GM04504 (cell line): ENCODE results near the gene DCTN2.
"Not testable (repeated sequence)": the region's sequence is repeated elsewhere in the genome, so short reads cannot be mapped to it uniquely, and the experiment has no call there.

Experiments used
- DNase-seq: peaks from one replicate; pipeline ENCODE4 v3.0.0-alpha.2; 2012; ENCODE audit warnings: low read depth

Gene DCTN2

DNA sequence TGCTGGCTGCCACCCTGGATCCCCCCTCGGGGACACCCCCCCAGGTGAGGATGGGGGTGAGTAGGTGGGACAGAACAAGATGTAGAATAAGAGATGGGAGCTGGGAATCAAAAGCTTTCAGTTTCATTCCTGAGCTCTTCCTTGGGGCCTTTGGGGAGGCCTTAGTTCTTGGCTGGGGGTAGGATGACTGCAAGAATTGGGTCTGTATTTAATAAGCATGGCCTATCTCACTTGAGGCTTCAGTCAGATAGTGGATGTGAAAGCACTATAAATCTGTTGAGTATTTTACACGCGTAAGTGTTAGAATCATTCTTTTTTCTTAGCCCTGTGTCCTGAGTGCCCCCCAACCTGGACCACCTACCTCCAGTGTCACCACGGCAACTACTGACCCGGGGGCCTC lies 19.8 kb downstream of the DCTN2 start:
- no peak for DNase-seq

DNA sequence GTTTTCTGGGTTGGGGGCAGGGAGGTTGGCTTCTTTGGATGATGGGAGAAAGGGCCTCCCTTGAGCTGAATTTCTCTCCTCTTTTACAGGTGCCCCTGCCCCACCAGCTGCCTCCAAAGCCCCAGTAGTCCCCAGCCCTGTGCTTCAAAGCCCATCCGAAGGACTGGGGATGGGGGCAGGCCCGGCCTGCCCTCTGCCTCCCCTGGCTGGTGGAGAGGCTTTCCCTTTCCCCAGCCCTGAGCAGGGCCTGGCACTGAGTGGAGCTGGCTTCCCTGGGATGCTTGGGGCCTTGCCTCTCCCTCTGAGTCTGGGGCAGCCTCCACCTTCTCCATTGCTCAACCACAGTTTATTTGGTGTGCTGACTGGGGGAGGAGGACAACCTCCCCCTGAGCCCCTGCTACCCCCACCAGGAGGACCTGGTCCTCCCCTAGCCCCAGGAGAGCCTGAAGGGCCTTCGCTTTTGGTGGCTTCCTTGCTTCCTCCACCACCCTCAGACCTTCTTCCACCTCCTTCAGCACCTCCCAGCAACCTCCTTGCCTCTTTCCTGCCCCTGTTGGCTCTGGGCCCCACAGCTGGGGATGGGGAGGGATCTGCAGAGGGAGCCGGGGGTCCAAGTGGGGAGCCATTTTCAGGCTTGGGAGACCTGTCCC lies 20.4 kb downstream of the DCTN2 start:
- DNase-seq = no peak

DNA sequence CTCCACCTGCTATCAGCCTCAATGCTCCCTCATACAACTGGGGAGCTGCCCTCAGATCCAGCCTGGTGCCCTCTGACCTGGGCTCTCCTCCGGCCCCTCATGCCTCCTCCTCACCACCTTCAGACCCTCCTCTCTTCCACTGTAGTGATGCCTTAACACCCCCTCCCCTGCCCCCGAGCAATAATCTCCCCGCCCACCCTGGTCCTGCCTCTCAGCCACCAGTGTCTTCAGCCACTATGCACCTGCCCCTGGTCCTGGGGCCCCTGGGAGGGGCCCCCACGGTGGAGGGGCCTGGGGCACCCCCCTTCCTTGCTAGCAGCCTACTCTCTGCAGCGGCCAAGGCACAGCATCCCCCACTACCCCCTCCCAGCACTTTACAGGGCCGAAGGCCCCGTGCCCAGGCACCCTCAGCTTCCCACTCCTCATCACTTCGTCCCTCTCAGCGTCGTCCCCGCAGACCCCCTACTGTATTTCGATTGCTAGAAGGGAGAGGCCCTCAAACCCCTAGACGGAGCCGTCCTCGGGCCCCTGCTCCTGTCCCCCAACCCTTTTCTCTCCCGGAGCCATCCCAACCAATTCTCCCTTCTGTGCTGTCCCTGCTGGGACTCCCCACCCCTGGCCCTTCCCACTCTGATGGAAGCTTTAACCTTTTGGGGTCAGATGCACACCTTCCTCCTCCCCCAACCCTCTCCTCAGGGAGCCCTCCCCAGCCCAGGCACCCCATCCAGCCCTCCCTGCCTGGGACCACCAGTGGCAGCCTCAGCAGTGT lies 21.2 kb downstream of the DCTN2 start:
- no peak for DNase-seq

DNA sequence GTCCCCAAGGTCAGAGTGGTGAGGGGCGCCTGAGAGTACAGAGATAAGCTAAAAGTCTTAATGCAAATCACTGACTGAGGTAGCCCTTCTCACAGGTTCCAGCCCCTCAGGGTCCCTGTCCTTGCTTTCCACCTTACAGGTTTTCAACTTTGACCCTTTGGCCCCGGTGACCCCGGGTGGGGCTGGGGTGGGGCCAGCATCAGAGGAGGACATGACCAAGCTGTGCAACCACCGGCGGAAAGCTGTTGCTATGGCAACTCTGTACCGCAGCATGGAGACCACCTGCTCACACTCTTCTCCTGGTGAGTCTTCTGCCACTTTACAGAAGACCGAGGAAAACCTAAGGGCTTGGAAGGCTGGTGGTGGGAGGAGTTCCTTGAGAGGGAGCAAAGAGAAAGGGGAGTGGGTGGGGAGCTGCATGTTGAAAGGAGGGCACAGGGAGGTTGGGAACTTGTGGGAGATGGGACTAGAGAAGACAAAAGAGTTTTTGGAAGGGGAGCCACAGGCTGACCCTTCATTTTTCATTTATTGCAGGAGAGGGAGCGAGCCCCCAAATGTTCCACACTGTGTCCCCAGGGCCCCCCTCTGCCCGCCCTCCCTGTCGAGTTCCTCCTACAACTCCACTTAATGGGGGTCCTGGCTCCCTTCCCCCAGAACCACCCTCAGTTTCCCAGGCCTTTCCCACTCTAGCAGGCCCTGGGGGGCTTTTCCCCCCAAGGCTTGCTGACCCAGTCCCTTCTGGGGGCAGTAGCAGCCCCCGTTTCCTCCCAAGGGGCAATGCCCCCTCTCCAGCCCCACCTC lies 22.0 kb downstream of the DCTN2 start:
- no peak for DNase-seq

DNA sequence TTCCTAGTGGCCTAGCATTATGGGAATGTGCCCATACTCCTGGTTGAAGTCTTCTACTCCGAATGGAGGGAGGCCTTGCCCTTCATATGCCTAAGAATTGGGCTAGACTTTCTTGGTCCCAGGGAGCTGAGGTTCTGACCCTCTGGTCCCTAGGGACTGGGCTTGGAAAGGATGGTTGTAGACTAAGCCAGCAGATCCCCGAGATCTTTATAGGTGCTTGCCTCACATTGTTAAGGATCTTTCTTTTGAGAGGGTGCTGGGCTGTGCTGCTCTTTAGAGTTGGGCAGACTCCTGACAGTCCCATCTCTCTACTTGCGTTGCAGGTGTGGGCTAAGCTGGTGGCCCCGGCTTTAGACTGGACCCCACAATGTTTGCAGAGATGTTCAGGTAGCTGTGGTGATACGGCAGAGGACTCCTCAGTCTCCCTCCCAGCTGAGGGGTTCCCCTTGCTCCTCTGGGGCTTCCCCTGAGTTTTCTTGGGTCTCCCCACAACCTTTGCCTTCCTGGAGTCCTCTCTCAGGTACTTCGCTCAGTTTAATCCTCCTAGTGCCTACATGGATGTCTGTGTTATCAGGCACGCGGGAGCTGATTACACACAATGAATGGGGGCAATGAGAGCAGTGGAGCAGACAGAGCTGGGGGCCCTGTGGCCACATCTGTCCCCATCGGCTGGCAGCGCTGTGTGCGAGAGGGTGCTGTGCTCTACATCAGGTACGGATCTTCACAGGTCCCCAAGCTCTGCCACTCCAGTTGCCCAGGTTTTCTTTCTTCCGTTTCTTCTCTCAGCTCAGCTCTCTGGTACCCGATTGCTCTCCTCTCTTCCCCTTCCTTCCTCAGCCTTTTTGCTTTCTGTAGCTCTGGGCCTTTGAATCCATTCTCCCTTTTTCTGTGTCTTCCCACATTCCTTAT lies 23.0 kb downstream of the DCTN2 start:
- no peak for DNase-seq

DNA sequence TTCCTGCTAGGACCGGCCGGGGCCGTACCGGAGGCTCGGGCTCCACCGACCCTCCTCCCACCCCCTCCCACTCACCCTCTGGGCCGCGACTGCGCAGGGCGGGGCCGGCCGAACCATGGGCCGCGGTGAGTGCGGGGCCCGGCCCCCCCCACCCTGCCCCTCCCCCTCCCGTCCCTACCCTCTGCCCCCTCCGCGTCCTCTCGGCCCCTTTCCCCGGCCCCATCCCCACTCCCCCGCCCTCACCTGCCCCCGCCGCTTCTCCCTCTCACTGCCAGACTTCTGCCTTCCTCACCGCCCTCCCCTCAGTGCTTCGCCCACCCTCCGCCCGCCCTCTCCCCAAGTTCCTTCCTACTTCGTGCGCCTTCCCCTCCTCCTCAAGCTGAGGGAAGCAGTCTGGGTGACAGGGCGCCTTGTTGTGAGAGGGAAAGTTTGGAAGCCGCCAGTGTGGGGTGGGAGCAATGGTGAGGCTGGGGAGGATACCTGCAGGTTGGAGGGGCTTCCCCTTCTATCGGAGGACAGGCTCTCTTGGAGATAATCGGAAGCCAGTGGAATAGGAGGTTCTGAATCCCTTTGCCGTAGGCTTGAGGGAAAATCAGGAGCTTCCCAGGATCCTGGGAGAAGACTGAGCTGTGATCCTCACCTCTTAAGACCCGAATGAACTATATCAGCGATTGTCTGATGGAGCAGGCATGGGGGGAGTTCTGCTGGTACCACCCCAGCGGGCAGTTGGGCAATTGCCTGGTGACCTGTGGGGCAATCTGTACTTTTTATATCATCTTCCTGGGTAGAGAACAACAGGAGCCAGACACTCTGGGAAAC lies 23.9 kb downstream of the DCTN2 start:
- no peak for DNase-seq

DNA sequence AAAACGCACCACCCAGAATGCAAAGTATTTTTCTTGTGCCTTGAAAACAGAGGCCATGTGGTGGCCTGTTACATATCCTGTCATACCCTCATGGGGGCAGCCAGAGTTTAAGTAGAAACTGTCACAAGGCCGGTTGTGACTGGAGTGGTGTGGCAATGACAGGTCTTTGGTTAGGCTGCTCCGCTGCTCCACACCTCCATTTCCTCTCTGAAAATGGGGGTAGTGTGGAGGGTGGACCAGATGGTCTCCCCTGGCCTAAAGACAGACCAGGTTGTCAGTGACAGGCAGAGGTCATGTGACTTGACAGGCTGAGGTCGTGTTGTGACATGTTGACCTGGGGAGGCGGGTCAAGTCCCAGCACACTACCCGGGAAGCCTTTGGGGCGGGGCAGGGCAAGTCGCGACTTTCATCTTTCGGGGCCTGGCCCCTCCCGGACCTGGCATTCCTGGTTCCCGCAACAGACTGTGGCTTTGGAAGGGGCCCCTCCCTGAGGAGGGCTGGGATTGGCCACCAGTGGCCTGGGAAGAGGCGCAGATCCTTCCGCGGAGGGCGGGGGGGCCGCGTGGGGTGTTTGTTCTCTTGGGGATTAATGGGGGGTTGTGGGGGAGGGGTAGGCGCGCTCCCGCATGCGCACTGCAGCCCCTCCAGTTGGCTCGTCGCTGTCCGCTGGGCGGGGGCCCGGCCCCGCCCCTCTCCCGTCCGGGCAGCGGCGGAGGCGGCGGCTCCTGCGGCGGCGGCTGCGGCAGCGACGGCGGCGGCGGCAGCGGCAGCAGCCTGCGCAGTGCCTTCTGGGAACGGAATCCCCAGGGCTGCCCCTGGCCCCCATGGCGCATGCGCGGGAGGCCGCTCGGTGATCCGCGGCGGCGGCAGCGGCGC lies 24.7 kb downstream of the DCTN2 start, which contains the start of gene MBD6:
MBD6 (plus strand) TSS at position 814 of the 876 bp plus-strand sequence. CDS start 1,480 bp downstream, outside the sequence.
- DNase-seq = peak; percentile 91

DNA sequence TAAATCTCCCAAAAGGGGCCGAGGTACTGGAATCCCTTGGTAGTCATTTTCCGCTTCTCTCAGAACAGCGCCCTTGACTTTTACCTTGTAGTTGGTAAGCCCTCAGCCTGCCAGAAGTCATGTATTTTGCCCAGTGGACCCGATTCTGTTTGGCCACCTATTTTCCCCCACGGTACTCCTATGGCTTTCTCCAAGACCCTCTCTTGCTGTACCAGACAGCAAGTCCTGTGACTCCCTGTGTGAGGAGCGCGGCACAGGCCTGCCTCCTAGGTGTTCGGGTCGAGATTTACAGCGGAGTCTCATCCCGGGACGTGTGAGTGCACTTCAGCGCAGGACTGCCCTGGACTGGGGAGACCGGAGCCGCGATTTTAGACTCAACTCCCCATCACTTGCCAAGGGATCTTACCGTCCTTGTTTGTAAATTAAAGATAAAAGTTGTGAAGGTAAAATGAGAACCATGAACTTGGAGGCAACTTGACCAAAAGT lies 25.4 kb downstream of the DCTN2 start:
- no peak for DNase-seq

DNA sequence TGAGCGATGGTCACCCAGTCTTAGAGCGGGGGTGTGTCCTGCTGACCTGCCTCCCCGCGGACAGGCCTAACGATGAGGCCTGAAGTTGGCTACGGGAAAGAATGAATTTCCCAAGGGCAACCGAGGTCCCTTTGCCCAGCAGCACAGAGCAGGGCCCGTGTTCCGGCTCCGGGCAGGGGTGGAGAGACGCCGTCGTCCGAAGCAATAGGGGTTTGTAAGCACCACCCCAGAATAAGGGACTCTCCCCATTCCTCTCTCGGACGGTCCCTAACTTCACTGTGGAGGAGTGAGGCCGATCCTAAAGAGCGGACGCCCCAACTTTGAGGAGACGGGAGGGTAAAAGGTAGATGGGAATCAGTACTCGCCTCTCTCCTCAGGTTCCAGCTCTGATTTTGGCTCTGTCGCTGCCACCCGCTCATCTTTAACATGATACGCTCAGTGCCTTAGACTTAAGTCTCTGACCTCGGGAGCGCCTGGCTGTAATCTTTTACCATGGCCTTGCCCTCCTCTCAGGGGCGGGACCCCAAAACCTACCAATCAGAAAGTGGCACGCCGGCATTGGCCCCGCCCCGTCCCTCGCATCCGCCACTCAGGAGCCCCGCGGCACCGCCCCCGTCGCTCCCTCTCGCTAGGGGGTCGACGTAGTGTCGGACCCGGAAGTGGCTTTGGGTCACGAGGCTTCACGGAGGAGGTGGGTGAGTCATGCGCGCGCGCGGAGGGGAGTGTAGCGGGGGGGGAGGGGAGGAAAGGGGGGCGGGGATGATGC lies 26.8 kb downstream of the DCTN2 start, which contains the start of gene DDIT3:
DDIT3 (minus strand) TSS at position 462 of the 766 bp plus-strand sequence. CDS start 3,108 bp downstream, outside the sequence.
- DNase-seq = peak; percentile 98

DNA sequence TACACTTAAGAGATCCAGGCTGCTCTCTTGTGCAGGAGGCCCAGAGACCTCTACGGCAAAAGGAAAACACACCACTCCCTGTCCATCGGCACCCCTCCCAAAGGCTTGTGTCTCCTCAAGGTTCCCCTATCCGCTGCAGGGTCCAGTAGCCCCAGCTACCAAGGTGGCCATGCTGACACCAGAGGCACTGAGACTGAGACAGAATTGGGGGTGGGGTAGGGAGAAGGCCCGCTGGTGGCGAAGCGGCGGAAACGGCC lies 27.3 kb downstream of the DCTN2 start:
- no peak for DNase-seq

DNA sequence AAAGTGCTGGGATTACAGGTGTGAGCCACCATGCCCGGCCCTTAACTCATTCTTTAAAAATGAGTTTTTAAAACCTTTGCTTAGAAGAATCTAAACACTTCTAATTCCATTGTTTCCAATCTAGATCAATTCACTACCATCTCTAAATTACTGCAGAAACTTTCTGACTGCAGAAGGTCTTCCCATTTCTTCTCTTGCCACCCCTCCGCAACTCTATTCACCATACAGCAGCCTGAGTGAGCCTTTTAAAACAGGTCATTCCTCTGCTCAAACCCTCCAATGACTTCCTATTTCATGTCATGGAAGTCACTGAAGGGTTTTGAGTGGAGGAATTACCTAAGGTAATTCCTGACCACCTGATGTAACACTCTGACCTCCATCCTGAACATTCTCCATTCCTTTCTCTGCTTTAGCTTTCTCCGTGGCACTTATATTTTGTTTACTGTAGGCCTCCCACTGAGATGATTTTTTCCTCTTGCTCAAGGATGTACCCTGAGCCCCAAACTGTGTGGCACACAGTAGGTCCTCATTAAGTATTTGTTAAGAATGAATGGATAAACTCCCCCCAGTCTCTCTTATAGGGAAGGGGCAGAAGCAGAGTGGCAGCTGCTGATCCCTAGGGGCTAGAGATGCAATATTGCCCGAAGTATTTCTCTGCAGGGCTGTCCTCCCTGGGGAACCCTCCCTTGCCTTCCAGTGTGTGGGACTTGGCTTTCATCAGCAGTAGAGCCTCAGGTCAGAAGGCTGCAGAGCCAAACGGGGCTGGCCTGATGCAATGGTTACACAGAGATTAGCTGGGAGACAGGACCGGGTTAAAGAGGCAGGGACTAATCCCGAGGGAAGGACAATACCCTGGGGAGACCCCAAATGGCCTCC lies 27.8 kb downstream of the DCTN2 start:
- no peak for DNase-seq

DNA sequence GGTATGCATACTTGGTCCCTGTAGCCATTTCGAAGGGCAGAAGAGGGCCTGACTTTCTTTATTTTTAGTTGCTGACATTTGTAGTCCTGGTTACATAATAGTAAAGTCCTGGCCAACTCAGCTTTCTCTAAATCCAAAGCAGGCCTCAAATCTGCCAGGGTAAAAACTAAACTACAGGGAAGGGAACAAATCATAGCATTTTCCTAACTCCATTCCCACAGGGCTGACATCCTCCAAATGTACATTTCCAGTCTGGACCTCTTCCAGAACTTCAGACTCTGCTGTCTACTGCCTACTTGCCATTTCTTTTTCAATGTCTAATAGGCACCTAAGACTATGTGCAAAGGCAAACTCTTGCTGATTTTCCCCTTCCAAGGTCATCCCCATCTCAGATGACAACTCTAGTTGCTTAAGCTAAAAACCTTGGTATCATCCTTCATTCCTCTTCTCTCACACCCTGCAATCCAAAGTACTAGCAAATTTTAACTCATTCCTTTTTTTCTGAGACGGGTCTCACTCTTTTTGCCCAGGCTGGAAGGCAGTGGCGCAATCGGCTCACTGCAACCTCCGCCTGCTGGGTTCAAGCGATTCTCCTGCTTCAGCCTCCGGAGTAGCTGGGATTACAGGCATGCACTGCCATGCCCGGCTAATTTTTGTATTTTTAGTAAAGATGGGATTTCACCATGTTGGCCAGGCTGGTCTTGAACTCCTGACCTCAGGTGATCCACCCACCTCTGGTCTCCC lies 28.6 kb downstream of the DCTN2 start:
- no peak for DNase-seq

DNA sequence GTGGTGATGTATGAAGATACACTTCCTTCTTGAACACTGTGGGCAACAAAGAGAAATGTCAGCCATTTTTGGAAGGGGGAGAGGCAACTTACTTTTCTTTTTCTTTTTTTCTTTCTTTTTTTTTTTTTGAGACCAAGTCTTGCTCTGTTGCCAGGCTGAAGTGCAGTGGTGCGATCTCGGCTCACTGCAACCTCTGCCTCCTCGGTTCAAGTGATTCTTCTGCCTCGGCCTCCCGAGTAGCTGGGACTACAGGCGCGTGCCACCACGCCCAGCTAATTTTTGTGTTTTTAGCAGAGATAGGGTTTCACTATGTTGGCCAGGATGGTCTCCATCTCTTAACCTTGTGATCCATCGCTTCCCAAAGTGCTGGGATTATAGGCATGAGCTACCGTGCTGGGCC lies 29.3 kb downstream of the DCTN2 start:
- not testable (repeated sequence) for DNase-seq

DNA sequence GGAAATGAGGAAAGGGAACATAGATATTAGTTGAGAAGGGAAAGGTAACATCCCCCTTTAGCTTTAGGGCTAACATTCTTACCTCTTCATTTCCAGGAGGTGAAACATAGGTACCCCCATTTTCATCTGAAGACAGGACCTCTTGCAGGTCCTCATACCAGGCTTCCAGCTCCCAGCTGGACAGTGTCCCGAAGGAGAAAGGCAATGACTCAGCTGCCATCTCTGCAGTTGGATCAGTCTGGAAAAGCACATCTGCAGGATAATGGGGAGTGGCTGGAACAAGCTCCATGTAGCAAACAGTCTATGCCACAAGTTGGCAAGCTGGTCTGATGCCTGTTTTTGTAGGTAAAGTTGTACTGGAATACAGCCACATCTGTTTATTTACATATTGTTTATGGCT lies 29.8 kb downstream of the DCTN2 start:
- peak; percentile 53 for DNase-seq

DNA sequence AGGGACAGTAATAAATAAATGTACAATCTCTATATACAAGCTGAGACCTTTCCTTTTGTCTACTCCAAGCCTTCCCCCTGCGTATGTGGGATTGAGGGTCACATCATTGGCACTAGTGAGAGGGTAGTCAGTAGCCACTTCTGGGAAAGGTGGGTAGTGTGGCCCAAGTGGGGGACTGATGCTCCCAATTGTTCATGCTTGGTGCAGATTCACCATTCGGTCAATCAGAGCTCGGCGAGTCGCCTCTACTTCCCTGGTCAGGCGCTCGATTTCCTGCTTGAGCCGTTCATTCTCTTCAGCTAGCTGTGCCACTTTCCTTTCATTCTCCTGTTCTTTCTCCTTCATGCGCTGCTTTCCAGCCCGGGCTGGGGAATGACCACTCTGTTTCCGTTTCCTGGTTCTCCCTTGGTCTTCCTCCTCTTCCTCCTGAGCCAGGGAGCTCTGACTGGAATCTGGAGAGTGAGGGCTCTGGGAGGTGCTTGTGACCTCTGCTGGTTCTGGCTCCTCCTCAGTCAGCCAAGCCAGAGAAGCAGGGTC lies 30.3 kb downstream of the DCTN2 start:
- DNase-seq = no peak

DNA sequence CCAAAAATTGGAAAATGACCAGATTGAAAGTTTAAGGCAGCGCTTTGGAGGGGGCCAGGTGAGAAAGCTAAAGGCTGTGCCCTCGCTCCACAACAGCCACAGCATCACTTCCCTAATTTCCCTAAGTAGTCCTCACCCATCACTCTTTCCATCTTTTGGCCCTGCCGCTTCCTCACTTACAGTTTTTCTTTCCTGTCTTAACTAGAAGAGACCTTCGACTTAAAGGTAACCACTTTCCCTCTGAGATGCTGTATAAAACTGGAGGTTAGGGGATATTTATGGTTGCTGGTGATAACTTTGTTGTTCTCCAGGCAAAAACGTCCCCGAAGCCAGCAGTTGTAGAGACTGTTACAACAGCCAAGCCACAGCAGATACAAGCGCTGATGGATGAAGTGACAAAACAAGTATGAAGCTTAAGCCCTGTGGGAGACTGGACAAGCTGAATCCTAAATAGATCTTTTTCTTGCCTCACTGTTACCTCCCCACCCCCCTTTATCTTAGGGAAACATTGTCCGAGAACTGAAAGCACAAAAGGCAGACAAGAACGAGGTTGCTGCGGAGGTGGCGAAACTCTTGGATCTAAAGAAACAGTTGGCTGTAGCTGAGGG lies 31.0 kb downstream of the DCTN2 start:
- DNase-seq = no peak
